ENCODE results near the gene GPRIN2.
"Not testable (repeated sequence)": the region's sequence is repeated elsewhere in the genome, so short reads cannot be mapped to it uniquely, and the experiment has no call there.

The GPRIN2 gene

DNA sequence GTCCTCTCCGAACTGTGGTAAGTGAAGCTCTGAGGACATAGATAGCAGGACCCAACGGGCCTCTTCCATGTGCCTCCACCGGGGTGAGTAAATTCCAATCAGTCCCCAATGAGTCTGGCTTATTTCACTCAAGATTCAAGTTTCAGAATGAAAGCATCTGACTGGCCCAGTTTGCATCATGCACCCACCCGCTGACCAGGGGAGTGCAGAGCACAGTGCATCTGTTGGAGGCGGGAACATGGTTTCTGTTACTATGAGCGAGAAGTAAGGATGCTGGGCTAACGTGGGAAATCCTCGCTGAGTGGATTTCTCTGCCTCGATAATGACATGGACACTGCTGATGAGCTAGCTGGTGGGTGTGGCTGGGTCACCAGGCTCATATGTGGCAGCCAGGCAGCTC, 10.7 kb upstream of the GPRIN2 start:
- DNase-seq (ENCODE audit: low read depth in 2 of 2) = not testable (repeated sequence)

DNA sequence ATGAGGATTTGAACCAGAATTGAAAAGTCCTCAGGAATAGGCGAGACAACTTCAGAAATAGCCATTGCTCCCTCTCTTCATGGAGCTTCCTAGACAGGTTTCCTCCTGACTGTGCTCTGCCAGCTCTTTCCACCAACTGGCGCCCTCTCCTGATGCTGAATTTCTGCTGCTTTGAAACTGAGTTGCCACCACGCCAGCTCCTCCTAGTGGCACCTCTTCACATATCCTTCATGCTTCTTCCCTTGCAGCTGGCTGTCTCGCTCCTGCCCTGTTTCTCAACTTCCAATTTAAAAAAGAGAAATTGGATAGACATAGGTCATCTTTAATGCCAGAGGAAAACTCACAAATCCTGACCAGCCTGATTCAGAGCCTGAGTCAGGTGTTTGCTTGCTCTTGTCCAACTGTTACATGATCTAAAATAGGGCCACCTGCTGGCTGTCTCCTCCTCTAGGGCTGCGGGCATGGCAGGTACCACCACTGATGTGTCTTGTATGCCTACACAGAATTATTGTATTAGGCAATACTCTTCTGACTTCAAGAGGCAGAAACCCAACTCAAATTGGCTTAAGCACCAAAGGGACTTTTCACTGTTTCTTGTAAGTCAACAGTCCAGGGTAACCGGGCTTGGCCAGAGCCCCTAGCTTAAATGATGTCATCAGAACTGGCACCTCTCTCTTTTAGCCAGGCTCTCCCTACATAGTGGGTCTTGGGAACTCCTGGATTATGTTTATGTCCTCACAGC, 9.3 kb upstream of the GPRIN2 start:
- peak in 1 of 2 donors; percentile 30 for DNase-seq (ENCODE audit: low read depth in 2 of 2)

DNA sequence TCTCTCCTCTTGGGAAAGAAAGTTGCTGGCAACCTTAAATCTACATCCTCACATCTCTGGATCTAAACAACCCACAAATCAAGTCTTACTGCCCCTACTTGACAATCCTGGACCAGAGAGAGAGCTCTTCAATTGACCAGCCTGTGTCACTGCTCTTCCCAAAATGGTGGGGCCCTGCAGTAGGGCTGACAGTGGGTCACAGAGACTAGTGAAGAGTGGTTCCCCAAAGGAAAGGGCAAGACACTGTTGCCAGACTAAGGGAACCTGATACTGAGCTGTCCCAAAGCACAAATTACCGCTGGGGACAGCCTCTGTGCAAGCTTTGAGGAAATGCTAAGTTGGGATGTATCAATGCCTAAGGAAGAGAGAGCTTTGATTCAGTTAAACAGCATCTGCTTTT, 4.5 kb upstream of the GPRIN2 start:
- DNase-seq (ENCODE audit: low read depth in 2 of 2) = no peak

DNA sequence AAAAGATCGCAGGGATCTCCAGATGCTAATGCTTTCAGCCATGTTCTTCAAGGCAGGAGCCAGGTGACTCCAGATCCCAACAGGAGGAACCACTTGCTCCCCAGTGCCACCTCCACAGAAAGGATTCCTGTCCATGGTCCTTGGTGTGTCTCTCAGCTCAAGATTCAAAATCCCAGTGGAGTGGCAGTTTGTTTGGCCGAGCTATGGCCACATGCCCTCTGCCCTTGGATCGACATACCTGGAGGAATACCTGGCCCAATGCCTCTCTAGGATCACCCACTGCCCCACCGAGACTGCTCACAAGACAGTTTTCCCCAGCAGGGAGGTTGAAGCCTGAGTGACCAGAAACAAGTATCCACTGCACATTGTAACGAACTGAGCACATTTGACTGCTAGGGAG, 3.9 kb upstream of the GPRIN2 start:
- no peak for DNase-seq (ENCODE audit: low read depth in 2 of 2)

DNA sequence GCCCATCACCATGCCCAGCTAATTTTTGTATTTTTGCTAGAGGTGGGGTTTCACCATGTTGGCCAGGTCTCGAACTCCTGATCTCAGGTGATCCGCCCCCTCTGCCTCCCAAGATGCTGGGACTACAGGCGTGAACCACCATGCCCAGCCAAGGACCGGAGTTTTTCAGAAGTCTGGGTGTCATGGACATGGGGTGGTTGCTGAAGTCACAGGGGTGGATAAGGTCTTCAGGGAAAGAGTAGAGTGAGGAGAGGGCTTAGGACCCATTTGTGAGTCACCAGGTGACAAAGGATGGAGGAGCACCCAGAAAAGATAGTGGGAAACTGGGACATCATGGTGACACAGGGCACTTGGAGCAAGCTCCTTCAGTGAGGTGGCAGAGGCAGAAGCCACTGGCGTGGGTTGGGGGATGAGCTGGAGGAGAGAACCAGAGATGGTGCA, 2.8 kb upstream of the GPRIN2 start:
- no peak for DNase-seq (ENCODE audit: low read depth in 2 of 2)

DNA sequence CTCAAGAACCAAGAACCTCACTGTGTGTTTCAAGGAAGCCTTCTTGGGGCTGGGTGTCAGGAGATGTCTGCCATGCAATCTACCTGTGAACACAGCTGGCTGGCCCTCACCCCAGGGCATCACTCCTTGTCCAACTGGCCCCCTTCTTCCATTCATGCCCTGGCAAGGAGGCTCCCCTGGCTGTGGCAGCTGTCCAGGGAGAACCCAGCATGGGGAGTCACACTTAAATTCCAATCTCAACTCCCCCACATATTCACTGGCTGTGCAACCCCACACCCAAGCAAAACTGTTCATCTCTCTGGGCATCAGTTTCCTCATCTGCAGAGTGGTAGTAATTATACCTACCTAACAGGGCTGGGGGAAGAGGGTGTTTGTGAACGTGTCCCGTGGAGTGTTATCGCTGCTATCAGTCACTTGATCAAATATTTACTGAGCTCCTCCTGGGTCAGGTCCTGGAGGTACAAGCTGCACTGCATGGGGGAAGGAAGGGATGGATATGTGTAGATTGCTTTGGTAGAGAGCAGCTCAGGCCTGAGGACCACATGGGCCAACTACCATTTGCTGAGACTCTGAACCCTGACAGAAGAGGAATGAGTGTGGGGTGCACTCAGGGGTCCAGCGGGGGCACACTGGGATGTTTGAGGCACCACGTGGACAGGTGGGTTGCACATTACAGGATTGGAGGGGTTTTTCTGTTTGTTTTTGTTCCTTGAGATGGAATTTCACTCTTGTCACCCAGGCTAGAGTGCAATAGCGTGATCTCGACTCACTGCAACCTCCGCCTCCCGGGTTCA, 2.1 kb upstream of the GPRIN2 start:
- no peak for DNase-seq (ENCODE audit: low read depth in 2 of 2)

DNA sequence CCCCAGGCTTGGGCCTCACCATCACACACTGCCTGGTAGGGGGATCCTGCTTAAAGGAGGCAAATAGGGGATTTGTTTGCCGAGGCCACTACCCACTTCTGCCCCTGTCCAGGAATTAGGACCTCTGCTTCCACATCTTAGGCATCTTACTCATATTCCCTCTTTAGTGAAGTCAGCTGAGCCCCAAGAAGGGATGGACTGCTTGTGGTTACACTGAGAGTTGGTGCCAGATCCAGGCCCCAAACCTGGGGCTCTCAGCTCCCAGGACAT, 1.6 kb upstream of the GPRIN2 start:
- DNase-seq (ENCODE audit: low read depth in 2 of 2) = no peak

DNA sequence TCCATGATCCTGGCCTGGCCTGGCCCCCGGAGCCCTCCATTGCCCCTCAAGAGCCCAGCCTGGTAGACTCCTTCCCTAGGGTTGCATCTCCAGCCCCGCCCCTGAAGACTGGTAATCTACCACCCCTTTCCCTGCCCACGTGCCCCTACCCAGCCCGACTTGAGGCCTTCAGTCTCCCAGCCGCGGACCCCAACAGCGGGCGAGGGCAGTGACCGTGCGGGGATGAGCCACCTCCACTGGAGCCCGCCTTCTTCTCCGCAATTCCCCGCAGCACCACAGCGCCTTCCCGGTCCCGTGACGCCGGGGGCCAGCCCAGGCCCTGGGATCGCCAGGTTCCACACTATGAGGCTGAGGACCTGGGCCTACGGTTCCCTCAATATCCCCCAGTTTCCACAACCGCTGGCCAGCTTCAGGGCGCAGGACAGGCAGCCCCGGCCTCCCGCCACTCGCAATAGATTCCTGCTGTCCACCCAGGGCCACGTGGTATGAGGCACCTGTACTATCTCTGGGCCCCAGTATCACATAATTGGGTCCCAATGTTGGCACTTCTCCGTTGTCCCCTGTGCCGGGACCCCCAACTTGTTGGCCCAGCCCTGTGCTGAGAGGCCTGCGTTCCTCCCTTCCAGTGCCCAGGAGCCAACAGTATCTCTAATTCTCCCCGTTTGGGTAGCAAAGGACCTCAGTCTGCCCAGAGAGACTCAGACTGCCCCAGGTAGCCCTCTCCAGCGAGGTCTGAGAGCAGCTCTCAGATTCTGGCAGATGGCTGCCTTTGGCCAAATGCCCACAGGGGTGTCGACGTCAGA, 1.1 kb upstream of the GPRIN2 start:
- DNase-seq (ENCODE audit: low read depth in 2 of 2) = no peak

DNA sequence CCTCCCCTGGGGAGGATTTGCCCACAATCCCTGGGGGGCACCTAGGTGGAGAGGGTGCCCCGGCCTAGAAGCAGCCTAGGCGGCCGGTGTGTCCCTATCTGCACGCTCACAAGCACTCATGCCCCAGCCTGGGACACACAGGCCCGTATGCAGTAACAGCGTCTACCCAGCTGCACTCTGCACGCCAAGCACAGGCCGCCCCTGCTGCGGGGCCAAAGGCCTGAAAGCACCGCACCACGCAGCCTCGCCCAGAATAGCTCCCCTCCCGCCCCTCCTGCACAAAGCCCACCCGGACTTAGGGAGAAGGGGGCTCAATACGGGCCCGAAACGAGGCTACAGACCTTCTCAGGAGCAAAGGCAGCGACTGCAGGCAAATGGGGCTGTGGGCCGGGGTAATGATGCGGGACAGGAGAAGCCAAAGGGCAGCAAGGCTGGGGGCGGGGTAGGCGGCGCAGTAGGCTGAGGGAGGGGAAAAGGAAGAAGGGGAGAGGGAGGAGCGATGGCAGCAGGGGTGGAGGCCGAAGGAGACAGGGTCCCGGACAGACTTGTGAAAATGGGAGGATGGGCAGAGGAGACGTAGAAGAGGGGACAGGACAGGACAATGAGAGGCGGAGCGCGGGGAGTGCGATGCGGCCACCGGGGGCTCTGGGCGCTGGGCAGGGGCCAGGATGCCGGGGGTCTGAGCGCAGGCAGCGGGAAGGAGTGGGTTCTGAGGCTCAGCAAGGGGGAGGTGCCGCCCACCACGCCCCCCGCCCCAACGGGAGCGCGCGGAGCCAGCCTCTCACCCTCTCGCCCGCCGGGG, 544 bp downstream of the GPRIN2 start:
- DNase-seq (ENCODE audit: low read depth in 2 of 2) = no peak

DNA sequence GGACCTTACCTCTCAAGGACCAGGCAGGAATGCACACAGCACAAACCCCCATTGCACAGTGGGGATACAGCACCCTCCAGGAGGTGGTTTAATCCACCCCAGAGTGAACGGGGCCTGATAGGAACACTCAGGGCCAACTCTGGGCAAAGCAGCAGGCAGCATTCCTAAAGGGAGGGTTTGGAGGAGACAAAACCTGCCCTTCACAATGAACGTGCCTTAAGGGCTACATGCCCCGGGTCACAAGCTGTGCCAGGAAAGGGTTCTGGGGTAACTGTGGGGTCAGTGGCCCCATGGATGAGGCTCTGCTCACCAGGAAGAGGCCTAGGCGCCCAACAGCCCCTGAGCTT, 1.1 kb downstream of the GPRIN2 start:
- DNase-seq (ENCODE audit: low read depth in 2 of 2) = no peak

DNA sequence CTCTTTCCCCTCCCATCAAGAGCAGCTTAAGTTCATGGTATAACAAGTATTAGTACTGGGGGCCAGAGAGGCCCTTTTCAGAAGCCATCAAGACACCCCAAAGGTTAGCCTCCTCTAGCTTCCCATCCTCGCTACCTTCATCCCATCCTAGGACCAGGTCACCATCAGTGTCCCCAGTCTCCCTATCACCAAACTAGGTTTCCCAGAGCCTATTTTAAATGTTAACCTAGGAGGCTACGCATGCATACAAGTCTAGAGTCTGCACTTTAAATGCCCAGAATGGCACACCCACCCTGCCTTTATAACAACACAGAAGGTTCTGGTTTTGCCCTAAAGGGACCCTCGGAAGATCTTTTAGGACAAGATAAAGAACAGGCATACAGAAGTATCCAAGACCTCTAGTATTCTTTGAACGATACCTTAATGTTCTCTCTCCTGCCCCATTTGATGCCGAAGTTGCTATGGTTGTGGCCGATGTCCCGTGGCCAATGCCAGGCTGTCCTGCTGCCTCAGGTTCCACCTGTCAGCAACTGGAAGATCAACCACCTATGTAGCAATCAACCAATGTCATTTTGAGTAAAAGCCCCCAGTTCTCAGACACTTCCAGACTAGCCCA, 2.2 kb downstream of the GPRIN2 start:
- DNase-seq (ENCODE audit: low read depth in 2 of 2) = no peak

DNA sequence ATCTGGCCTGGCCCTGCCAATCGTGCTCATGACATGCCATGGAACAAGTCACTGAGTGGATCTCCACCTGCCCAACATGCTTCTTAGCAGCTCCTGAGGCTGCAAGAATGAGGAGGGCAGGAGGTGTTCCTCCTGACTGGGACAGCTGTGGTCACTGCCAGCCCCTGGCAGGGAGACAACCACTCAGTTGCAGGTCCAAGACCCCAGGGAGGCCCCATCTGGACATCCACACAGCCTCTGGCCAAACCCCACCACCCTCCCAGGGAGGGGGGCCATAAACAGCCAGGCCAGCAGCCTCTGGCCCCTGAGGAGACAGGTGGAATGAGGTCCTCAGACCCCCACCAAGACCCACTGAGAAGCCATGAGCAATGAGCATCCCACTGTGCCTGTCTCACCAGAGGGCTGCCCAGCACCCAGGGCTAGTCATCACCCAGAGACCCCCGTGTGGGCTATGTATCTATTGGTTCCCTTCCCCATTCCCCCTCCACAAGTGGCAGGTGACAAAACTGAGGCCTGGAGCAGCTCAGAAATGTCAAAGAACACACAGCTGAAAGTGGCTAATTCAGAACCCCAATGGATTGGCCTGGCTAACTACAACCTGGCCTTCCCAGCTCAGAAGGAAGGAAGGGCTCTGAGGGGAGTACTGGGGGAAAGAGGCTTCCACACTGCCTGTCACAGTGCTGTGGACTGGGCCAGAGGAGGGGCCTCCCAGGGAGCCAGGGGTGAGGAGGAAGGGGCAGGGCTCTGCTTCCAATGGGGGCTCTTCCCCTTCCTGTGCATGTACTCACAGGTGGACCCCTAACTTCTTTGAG, 3.0 kb downstream of the GPRIN2 start:
- no peak for DNase-seq (ENCODE audit: low read depth in 2 of 2)

DNA sequence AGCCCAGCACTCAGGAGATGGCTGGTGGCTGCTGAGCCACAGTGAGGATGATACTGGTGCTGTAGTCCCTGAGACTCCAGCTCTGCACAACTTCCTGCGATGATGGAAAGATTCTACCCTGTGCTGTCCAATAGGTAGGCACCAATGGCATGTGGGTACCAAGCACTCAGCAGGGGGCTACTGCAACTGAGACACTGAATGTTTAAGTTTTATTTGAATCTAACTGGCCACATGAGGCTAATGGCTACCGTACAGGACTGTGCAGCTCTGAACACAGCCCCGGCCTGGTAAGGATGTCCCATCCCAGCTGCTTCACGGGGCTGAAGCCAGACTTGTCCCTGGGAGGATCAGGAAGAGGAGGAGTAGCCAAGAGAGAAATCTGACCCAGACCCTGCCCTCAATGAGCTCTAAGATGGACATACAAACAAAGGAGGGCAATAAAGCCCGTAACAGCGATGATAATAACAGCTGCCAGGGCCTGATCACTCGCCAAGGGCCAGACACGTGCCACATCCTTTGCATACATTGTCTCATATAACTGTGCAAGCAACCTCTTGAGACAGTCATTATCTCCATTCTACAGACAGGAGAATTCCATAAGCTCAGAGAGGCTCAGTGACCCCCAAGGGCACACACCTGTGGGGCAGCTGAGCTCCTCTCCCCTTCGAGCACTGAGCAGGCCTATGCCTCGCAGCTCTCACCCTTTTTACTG, 3.8 kb downstream of the GPRIN2 start:
- DNase-seq (ENCODE audit: low read depth in 2 of 2) = no peak

DNA sequence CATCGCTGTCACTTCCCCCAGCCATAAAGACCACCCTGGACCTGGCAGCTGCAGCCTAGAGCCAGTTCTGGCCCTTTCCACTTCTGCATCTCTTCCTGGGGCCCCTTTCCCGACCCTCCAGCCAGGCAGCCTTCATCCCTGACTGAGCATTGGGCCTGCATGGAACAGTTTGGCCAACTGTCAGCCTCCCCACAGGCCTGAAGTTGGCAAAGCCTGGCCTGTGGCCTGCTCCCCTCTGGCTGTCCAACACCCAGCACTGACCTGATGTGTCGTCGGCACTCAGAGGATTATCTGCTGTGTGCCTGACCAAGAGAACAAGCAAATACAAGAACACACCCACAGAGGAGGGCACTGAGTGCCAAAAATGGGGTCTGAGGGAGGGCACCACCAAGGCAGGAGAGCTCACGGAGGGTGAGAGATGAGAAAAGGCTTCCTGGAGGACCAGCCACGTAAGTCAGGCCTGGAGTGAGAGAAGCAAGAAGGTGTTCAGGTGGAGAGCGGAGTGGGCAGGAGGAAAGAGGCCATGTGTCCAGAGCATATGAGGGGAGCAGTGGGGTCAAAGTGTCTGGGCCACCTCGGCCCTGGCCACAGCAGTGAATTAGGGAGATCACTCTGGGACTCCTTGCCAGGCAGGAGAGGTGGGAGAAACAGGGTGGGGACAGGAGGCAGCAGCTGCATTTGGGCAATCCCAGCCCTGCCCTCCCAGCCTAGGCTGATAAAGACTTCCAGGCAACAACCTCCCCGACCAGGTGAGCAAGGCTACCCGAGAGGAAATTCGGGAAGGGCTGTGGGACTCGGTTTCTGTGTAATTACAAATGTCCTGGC, 4.5 kb downstream of the GPRIN2 start:
- DNase-seq (ENCODE audit: low read depth in 2 of 2) = no peak

DNA sequence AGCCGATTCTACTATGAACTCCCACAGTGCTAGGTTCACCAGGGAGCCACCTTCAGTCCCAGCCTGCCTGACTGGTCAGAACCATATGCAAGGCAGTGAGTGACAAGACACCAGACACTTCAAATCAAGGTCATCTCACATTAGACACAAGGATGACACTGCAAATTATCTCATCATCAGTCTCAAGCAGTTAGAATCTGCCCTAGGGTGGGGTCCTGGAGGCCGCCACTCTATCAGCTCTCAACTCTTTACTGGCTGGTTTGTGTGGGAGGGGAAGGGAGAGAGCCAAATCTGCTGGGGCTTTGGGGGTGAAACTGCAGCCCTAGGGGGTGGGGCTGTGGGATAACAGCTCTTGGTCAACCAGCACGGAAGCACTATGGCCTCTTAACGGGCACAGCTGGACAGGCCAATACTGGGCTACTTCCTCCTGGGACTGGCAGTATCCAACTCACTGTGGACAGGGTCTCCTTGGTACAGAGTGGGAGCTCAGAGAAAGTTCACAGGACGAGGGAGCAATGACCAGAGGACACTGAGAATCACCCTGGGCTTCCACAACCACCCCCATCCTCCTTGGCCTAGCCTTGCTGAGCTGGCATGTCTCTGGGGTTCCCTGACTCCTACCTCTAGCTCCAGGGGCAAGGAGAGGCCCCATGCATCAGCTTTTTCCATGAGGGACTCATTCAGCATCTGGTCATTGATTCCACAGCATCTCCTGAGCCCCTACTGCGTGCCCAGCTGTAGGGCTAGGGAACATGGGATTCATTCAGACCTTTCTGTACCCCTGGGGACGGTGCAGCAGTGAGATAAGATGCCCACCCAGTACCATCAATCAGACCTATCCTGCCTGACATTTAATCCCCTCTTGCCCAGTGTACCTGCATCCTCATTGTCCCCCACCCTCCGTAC, 5.4 kb downstream of the GPRIN2 start:
- no peak for DNase-seq (ENCODE audit: low read depth in 2 of 2)

DNA sequence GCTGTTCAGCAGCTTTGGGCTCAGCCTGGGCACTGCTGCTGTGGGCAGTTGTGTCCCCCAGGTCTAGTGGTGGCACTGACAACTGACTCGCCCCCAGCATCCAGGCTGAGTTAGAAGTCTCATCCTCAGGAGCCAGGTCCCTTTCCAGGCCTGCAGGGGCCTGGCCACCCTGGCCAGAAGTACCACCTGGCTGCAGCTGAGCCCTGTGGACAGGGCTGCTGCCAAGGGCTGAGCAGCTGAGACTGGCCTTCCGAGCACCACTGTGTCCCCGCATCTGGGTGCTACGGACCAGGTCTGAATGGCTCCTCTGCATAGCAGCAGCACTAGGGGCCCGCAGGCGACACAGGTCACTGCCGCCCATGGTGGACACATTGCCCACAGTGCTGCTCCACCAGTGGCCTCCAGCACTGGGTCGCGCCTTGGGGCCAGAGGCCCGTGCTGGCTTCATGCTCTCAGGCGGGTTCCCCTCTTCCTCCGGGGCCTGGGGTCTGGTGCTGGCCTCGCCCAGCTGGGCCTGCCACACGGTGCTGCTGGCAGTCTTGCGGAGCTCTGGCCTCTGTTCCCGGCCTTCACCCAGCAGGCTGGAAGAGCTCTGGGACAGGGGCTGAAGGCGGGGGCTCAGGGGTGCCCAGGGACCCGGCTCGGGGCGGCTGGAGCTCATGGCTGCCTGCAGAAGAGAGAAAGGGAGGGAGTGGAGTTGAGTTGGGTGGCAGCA, 6.2 kb downstream of the GPRIN2 start:
- DNase-seq (ENCODE audit: low read depth in 2 of 2) = no peak
